ENCODE measurements around the gene TSC2. TPM values are rescaled to one million over a fixed set of nuclear protein-coding genes. Genes with fewer than 3 reads are reported as not detected.

TSC2 gene
- total and polyA plus RNA-seq, 9 of the 15 experiments (the other 6 are each of a cell fraction or from before 2014, with no cell fraction given): 1.3 to 68.1 (median 16.6) TPM

DNA sequence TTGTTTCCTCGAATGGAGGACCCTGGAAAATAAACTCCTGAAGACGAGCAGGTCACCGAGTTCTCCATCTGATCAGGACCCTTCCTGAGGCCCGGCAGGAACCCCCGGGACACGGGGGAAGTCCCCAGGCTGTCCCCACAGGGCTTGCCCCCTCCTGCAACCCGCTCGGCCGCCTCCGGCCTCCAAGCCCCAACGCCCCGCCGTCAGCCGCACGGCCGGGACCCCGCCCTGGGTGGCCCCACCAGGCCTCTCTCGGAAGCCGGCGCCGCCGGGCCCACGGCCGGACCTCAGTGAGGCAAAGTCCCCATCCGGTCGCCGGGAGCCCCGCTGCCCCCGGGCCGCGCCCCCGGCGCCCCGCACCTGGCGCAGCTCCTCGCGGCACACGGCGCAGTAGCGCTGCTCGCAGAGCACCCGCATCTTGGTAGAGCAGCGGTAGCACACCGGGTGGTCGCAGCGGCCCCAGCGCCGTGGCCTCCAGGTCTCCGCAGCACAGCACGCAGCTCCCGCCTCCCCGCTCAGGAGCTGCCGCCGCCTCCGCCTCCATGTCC, 38.5 kb upstream of the TSC2 start (continued):
- TF ChIP-seq, protein P1, sequence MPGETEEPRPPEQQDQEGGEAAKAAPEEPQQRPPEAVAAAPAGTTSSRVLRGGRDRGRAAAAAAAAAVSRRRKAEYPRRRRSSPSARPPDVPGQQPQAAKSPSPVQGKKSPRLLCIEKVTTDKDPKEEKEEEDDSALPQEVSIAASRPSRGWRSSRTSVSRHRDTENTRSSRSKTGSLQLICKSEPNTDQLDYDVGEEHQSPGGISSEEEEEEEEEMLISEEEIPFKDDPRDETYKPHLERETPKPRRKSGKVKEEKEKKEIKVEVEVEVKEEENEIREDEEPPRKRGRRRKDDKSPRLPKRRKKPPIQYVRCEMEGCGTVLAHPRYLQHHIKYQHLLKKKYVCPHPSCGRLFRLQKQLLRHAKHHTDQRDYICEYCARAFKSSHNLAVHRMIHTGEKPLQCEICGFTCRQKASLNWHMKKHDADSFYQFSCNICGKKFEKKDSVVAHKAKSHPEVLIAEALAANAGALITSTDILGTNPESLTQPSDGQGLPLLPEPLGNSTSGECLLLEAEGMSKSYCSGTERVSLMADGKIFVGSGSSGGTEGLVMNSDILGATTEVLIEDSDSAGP (CRISPR knock-in tag; IDR thresholded peaks at IDR 0.05): no peak
- TF ChIP-seq TGIF2 (CRISPR knock-in tag; IDR thresholded peaks at IDR 0.05) (peak; percentile 45; the same call in 1 of the 2 replicates), ZFP36 (IDR thresholded peaks at IDR 0.05; ENCODE audit: low read depth, low read length, partially characterized antibody) (no peak), SIRT6 (IDR thresholded peaks at IDR 0.05; ENCODE audit: low read depth, low read length) (no peak), POLR2A (conservative IDR thresholded peaks at IDR 0.05) (no peak), ZNF785 (CRISPR knock-in tag; IDR thresholded peaks at IDR 0.05) (no peak), CBX5 (IDR thresholded peaks at IDR 0.05; ENCODE audit: borderline replicate concordance, low read depth) (no peak), XRCC5 (IDR thresholded peaks at IDR 0.05; ENCODE audit: low read depth, low read length) (no peak), ZNF764 (CRISPR knock-in tag; IDR thresholded peaks at IDR 0.05; ENCODE audit: low read depth) (no peak), POLR2H (tag; IDR thresholded peaks at IDR 0.05; ENCODE audit: low read depth) (no peak), ZNF589 (CRISPR knock-in tag; IDR thresholded peaks at IDR 0.05; ENCODE audit: low read depth) (no peak), CREM (IDR thresholded peaks at IDR 0.05; ENCODE audit: low read depth) (no peak)
- TF ChIP-seq, protein P2, sequence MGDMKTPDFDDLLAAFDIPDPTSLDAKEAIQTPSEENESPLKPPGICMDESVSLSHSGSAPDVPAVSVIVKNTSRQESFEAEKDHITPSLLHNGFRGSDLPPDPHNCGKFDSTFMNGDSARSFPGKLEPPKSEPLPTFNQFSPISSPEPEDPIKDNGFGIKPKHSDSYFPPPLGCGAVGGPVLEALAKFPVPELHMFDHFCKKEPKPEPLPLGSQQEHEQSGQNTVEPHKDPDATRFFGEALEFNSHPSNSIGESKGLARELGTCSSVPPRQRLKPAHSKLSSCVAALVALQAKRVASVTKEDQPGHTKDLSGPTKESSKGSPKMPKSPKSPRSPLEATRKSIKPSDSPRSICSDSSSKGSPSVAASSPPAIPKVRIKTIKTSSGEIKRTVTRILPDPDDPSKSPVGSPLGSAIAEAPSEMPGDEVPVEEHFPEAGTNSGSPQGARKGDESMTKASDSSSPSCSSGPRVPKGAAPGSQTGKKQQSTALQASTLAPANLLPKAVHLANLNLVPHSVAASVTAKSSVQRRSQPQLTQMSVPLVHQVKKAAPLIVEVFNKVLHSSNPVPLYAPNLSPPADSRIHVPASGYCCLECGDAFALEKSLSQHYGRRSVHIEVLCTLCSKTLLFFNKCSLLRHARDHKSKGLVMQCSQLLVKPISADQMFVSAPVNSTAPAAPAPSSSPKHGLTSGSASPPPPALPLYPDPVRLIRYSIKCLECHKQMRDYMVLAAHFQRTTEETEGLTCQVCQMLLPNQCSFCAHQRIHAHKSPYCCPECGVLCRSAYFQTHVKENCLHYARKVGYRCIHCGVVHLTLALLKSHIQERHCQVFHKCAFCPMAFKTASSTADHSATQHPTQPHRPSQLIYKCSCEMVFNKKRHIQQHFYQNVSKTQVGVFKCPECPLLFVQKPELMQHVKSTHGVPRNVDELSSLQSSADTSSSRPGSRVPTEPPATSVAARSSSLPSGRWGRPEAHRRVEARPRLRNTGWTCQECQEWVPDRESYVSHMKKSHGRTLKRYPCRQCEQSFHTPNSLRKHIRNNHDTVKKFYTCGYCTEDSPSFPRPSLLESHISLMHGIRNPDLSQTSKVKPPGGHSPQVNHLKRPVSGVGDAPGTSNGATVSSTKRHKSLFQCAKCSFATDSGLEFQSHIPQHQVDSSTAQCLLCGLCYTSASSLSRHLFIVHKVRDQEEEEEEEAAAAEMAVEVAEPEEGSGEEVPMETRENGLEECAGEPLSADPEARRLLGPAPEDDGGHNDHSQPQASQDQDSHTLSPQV (IDR thresholded peaks at IDR 0.05): no peak
- TF ChIP-seq, protein P3, sequence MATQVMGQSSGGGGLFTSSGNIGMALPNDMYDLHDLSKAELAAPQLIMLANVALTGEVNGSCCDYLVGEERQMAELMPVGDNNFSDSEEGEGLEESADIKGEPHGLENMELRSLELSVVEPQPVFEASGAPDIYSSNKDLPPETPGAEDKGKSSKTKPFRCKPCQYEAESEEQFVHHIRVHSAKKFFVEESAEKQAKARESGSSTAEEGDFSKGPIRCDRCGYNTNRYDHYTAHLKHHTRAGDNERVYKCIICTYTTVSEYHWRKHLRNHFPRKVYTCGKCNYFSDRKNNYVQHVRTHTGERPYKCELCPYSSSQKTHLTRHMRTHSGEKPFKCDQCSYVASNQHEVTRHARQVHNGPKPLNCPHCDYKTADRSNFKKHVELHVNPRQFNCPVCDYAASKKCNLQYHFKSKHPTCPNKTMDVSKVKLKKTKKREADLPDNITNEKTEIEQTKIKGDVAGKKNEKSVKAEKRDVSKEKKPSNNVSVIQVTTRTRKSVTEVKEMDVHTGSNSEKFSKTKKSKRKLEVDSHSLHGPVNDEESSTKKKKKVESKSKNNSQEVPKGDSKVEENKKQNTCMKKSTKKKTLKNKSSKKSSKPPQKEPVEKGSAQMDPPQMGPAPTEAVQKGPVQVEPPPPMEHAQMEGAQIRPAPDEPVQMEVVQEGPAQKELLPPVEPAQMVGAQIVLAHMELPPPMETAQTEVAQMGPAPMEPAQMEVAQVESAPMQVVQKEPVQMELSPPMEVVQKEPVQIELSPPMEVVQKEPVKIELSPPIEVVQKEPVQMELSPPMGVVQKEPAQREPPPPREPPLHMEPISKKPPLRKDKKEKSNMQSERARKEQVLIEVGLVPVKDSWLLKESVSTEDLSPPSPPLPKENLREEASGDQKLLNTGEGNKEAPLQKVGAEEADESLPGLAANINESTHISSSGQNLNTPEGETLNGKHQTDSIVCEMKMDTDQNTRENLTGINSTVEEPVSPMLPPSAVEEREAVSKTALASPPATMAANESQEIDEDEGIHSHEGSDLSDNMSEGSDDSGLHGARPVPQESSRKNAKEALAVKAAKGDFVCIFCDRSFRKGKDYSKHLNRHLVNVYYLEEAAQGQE (IDR thresholded peaks at IDR 0.05; ENCODE audit: borderline replicate concordance): no peak
- TF ChIP-seq, protein P3 (CRISPR knock-in tag; IDR thresholded peaks at IDR 0.05; ENCODE audit: low read depth): peak; percentile 44; the same call in 1 of the 2 replicates

Measured in K562 (cell line).